HepG2 (cell line): ENCODE results near the gene PUS3. TPM values are rescaled to one million over a fixed set of nuclear protein-coding genes. Genes with fewer than 3 reads are reported as not detected.
A peak's percentile ranks its signal among the peaks of the same experiment; 100 is the strongest.

Source experiments
- ETV5 ChIP-seq: IDR thresholded peaks from 2 replicates; pipeline ENCODE4 v1.6.1; 2018; ENCODE audit warnings: missing biosample characterization, missing genetic modification reagents, inconsistent platforms, borderline replicate concordance
- GMEB2 ChIP-seq: IDR thresholded peaks from 2 replicates; pipeline ENCODE4 v1.6.1; 2016; ENCODE audit warnings: missing biosample characterization, missing genetic modification reagents, low read depth
- KLF12 ChIP-seq: sonication (generic); formaldehyde crosslinking; IDR thresholded peaks from 2 replicates; pipeline ENCODE4 v1.4.0; 2020; ENCODE audit warnings: missing genetic modification reagents, borderline replicate concordance
- MAF1 ChIP-seq: sonication (generic); formaldehyde crosslinking; IDR thresholded peaks from 2 replicates; pipeline ENCODE4 v1.5.0; 2020; ENCODE audit warnings: missing genetic modification reagents, borderline replicate concordance
- MXI1 ChIP-seq: IDR thresholded peaks from 3 replicates; pipeline ENCODE4 v1.6.1; 2012; ENCODE audit warnings: low read depth, low read length, inconsistent platforms, borderline replicate concordance
- RBM22 ChIP-seq: fragments of 200-400 bp; formaldehyde crosslinking; optimal IDR thresholded peaks from 2 replicates; pipeline ENCODE3; 2017; ENCODE audit warnings: mild to moderate bottlenecking, low read length, moderate library complexity
- REL ChIP-seq: sonication (generic); formaldehyde crosslinking; conservative IDR thresholded peaks from 2 replicates; pipeline ENCODE4 v1.8.0; 2022; ENCODE audit warnings: mild to moderate bottlenecking, missing genetic modification reagents, moderate library complexity
- RXRB ChIP-seq: IDR thresholded peaks from 2 replicates; pipeline ENCODE4 v1.6.1; 2016; ENCODE audit warnings: borderline replicate concordance, missing genetic modification reagents, missing compliant biosample characterization
- ZFX ChIP-seq: sonication (generic); formaldehyde crosslinking; IDR thresholded peaks from 2 replicates; pipeline ENCODE4 v1.4.0; 2020; ENCODE audit warnings: mild to moderate bottlenecking, low read depth, missing genetic modification reagents, moderate library complexity
- ZNF143 ChIP-seq: sonication (generic); formaldehyde crosslinking; IDR thresholded peaks from 2 replicates; pipeline ENCODE4 v1.4.0; 2020; ENCODE audit warnings: missing genetic modification reagents
- ZNF34 ChIP-seq: sonication (generic); formaldehyde crosslinking; IDR thresholded peaks from 2 replicates; pipeline ENCODE4 v1.4.0; 2020; ENCODE audit warnings: mild to moderate bottlenecking, missing genetic modification reagents, borderline replicate concordance
- ZNF501 ChIP-seq: sonication (generic); formaldehyde crosslinking; IDR thresholded peaks from 2 replicates; pipeline ENCODE4 v1.5.1; 2020; ENCODE audit warnings: mild to moderate bottlenecking, moderate library complexity, missing genetic modification reagents
- ZNF770 ChIP-seq: sonication (generic); formaldehyde crosslinking; IDR thresholded peaks from 2 replicates; pipeline ENCODE4 v1.5.0; 2020; ENCODE audit warnings: mild to moderate bottlenecking, missing genetic modification reagents
- ZSCAN22 ChIP-seq: sonication (generic); formaldehyde crosslinking; IDR thresholded peaks from 2 replicates; pipeline ENCODE4 v1.4.0; 2020; ENCODE audit warnings: mild to moderate bottlenecking, missing genetic modification reagents
- polyA plus RNA-seq, 8 experiments: library from polyadenylated mRNA; depleted of rRNA in 3 of 8; stranded (reverse) in 7 of 8; unstranded in 1 of 8; fragments of >200 nt; fragmentation: Illumina TruSeq in 4 of 8; extraction: Trizol in 4 of 8; gene quantifications; 2 replicates each; pipeline versions ENCODE4 v1.2.1 to v1.2.3, GENCODE V29; 2011 to 2016; ENCODE audit warnings: low read depth in 4 of 8, missing spikeins in 1 of 8, mixed read lengths in 1 of 8; ENCODE audit not compliant: insufficient read depth in 1 of 8
- total RNA-seq, 5 experiments: library from RNA; depleted of rRNA; stranded (reverse); fragments of >200 nt; fragmentation: Illumina TruSeq; extraction: Trizol; gene quantifications; 2 replicates each; pipeline ENCODE4 v1.2.3, GENCODE V29; 2016; ENCODE audit warnings: low read depth in 1 of 5
- TF ChIP-seq, protein P1 (sequence below): sonication (generic); formaldehyde crosslinking; IDR thresholded peaks from 2 replicates; pipeline ENCODE4 v1.4.0; 2020; ENCODE audit warnings: mild to moderate bottlenecking, missing genetic modification reagents
- TF ChIP-seq, protein P2 (sequence below): sonication (generic); formaldehyde crosslinking; IDR thresholded peaks from 2 replicates; pipeline ENCODE4 v1.9.0; 2022; ENCODE audit warnings: low read depth, missing genetic modification reagents

Gene PUS3
- total and polyA plus RNA-seq, 2 of the 13 experiments (the other 11 are each of a cell fraction or from before 2014, with no cell fraction given): 6.0 to 18.2 TPM

GRCh38 chr11:125902927-125903710 is at the start of gene PUS3 (continued):
- TF ChIP-seq ZNF770 (CRISPR knock-in tag) (0 out of 2 replicates have a peak, but pooled peaks have one; percentile 0), KLF12 (CRISPR knock-in tag) (0 out of 2 replicates have a peak, but pooled peaks have one; percentile 48), ZNF34 (no peak), REL (CRISPR knock-in tag) (no peak), ZNF501 (peak; percentile 92), ZSCAN22 (CRISPR knock-in tag) (no peak), ZNF143 (CRISPR knock-in tag) (peak; percentile 99), ZFX (peak; percentile 56; the same call in 1 of the 2 replicates), RXRB (CRISPR knock-in tag) (0 out of 2 replicates have a peak, but pooled peaks have one; percentile 5), ETV5 (no peak; the same call in 1 of the 2 replicates), MAF1 (0 out of 2 replicates have a peak, but pooled peaks have one; percentile 21), GMEB2 (CRISPR knock-in tag) (peak; percentile 85), RBM22 (no peak), MXI1 (peak; percentile 76; the same call in 2 of the 3 replicates)
- TF ChIP-seq, protein P1, sequence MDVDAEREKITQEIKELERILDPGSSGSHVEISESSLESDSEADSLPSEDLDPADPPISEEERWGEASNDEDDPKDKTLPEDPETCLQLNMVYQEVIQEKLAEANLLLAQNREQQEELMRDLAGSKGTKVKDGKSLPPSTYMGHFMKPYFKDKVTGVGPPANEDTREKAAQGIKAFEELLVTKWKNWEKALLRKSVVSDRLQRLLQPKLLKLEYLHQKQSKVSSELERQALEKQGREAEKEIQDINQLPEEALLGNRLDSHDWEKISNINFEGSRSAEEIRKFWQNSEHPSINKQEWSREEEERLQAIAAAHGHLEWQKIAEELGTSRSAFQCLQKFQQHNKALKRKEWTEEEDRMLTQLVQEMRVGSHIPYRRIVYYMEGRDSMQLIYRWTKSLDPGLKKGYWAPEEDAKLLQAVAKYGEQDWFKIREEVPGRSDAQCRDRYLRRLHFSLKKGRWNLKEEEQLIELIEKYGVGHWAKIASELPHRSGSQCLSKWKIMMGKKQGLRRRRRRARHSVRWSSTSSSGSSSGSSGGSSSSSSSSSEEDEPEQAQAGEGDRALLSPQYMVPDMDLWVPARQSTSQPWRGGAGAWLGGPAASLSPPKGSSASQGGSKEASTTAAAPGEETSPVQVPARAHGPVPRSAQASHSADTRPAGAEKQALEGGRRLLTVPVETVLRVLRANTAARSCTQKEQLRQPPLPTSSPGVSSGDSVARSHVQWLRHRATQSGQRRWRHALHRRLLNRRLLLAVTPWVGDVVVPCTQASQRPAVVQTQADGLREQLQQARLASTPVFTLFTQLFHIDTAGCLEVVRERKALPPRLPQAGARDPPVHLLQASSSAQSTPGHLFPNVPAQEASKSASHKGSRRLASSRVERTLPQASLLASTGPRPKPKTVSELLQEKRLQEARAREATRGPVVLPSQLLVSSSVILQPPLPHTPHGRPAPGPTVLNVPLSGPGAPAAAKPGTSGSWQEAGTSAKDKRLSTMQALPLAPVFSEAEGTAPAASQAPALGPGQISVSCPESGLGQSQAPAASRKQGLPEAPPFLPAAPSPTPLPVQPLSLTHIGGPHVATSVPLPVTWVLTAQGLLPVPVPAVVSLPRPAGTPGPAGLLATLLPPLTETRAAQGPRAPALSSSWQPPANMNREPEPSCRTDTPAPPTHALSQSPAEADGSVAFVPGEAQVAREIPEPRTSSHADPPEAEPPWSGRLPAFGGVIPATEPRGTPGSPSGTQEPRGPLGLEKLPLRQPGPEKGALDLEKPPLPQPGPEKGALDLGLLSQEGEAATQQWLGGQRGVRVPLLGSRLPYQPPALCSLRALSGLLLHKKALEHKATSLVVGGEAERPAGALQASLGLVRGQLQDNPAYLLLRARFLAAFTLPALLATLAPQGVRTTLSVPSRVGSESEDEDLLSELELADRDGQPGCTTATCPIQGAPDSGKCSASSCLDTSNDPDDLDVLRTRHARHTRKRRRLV (CRISPR knock-in tag): no peak
- TF ChIP-seq, protein P2, sequence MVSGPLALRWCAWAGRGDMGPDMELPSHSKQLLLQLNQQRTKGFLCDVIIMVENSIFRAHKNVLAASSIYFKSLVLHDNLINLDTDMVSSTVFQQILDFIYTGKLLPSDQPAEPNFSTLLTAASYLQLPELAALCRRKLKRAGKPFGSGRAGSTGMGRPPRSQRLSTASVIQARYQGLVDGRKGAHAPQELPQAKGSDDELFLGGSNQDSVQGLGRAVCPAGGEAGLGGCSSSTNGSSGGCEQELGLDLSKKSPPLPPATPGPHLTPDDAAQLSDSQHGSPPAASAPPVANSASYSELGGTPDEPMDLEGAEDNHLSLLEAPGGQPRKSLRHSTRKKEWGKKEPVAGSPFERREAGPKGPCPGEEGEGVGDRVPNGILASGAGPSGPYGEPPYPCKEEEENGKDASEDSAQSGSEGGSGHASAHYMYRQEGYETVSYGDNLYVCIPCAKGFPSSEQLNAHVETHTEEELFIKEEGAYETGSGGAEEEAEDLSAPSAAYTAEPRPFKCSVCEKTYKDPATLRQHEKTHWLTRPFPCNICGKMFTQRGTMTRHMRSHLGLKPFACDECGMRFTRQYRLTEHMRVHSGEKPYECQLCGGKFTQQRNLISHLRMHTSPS: no peak
